H1 (cell line): ENCODE data around the gene CUL2. TPM values are rescaled to one million over a fixed set of nuclear protein-coding genes. Genes with fewer than 3 reads are reported as not detected.

ENCODE experiments used
- CTCF ChIA-PET: fragments of 300-600 bp; sonication (Branson Sonifier 250); formaldehyde crosslinking; loops from one replicate; lab custom pipeline; 2021; ENCODE audit not compliant: partially characterized antibody; lab: Charles Lee
- POLR2A ChIA-PET: fragments of 300-600 bp; sonication (Branson Sonifier 250); formaldehyde crosslinking; loops from one replicate; lab custom pipeline; 2021; ENCODE audit warnings: inconsistent platforms; ENCODE audit not compliant: partially characterized antibody; lab: Charles Lee
- DNase-seq, 2 experiments: peaks; one replicate each; pipeline versions ENCODE4 v3.0.0 to v3.0.0-alpha.2; 2010 to 2022; ENCODE audit warnings: low spot score in 2 of 2, low read depth in 1 of 2, mixed read lengths in 1 of 2
- FAIRE-seq: peaks from 2 replicates; lab custom pipeline; 2011; peaks lifted over from hg19 to GRCh38; lab: Jason Lieb, UNC
- H2AFZ ChIP-seq: 2 replicates; pipeline ENCODE4 v1.8.1; 2012; ENCODE audit warnings: low read length, inconsistent platforms
- H2AK5ac ChIP-seq: 2 replicates; pipeline ENCODE4 v1.6.1; 2013; ENCODE audit warnings: low read depth, low read length
- H2BK120ac ChIP-seq: replicated peaks from 2 replicates; pipeline ENCODE3; 2013; ENCODE audit warnings: low read depth, low read length, inconsistent platforms
- H2BK12ac ChIP-seq: 2 replicates; pipeline ENCODE4 v1.6.1; 2013; ENCODE audit warnings: low read depth, low read length
- H2BK15ac ChIP-seq: 2 replicates; pipeline ENCODE4 v1.6.1; 2013; ENCODE audit warnings: low read length
- H2BK20ac ChIP-seq: 2 replicates; pipeline ENCODE4 v1.6.1; 2013; ENCODE audit warnings: low read length
- H2BK5ac ChIP-seq: 2 replicates; pipeline ENCODE4 v1.6.1; 2013; ENCODE audit warnings: low read depth, low read length
- H3K14ac ChIP-seq: 2 replicates; pipeline ENCODE4 v1.6.1; 2013; ENCODE audit warnings: inconsistent platforms; ENCODE audit not compliant: insufficient read length
- H3K18ac ChIP-seq: 2 replicates; pipeline ENCODE4 v1.6.1; 2013; ENCODE audit warnings: low read length; ENCODE audit errors: extremely low read depth
- H3K23ac ChIP-seq: 2 replicates; pipeline ENCODE4 v1.6.1; 2013; ENCODE audit warnings: inconsistent platforms; ENCODE audit not compliant: insufficient read length
- H3K23me2 ChIP-seq: 2 replicates; pipeline ENCODE4 v1.6.1; 2013; ENCODE audit warnings: low read depth, low read length
- H3K27ac ChIP-seq: 2 replicates; pipeline ENCODE4 v1.6.1; 2011; ENCODE audit warnings: low read depth, low read length, inconsistent platforms
- H3K27me3 ChIP-seq, 4 experiments: replicated peaks in 1 of 4; 1 replicate in 1 of 4; 2 replicates in 3 of 4; pipeline versions ENCODE4 v1.6.1 to v1.8.1; 2011 to 2013; ENCODE audit warnings: low read length in 3 of 4, mild to moderate bottlenecking in 3 of 4, inconsistent platforms in 2 of 4, mixed read lengths in 2 of 4, moderate library complexity in 1 of 4; ENCODE audit not compliant: control insufficient read depth in 3 of 4, insufficient read depth in 3 of 4; ENCODE audit errors: extremely low read depth in 1 of 4
- H3K36me3 ChIP-seq, 4 experiments: 2 replicates each; pipeline versions ENCODE4 v1.6.1 to v1.8.1; 2011 to 2013; ENCODE audit warnings: mild to moderate bottlenecking in 4 of 4, low read length in 3 of 4, moderate library complexity in 2 of 4, control low read depth in 1 of 4, inconsistent platforms in 1 of 4; ENCODE audit not compliant: insufficient read depth in 4 of 4, control insufficient read depth in 2 of 4
- H3K4ac ChIP-seq: replicated peaks from 2 replicates; pipeline ENCODE3; 2013; ENCODE audit warnings: low read length, low read depth, mixed read lengths, inconsistent platforms; ENCODE audit not compliant: insufficient read length
- H3K4me1 ChIP-seq, 4 experiments: replicated peaks in 1 of 4; 1 replicate in 1 of 4; 2 replicates in 3 of 4; pipeline versions ENCODE4 v1.6.1 to v1.8.1; 2011 to 2013; ENCODE audit warnings: low read length in 3 of 4, inconsistent platforms in 2 of 4, mixed read lengths in 1 of 4; ENCODE audit not compliant: insufficient read depth in 4 of 4, control insufficient read depth in 3 of 4
- H3K4me2 ChIP-seq, 2 experiments: 2 replicates each; pipeline versions ENCODE4 v1.6.1 to v1.8.1; 2011 to 2013; ENCODE audit warnings: low read depth in 2 of 2, low read length in 2 of 2, control low read depth in 1 of 2, inconsistent platforms in 1 of 2, mild to moderate bottlenecking in 1 of 2; ENCODE audit not compliant: insufficient read depth in 1 of 2
- H3K4me3 ChIP-seq, 4 experiments: fragments of 200-600, 300-600 bp in 1 of 4; sonication (generic), shearing (Covaris generic), sonication (Bioruptor Twin) in 1 of 4; 2 replicates each; pipeline versions ENCODE4 v1.5.1 to v1.8.1; 2011 to 2016; ENCODE audit warnings: low read length in 4 of 4, low read depth in 3 of 4, control low read depth in 2 of 4, inconsistent platforms in 2 of 4, mild to moderate bottlenecking in 2 of 4, mixed read lengths in 1 of 4, moderate library complexity in 1 of 4; ENCODE audit not compliant: insufficient read depth in 2 of 4; ENCODE audit errors: extremely low read depth in 1 of 4
- H3K56ac ChIP-seq: replicated peaks from 2 replicates; pipeline ENCODE3; 2013; ENCODE audit warnings: low read depth, mild to moderate bottlenecking, mixed read lengths, low read length, inconsistent platforms; ENCODE audit not compliant: insufficient read length
- H3K79me1 ChIP-seq: 2 replicates; pipeline ENCODE4 v1.6.1; 2013; ENCODE audit warnings: low read depth, low read length, control low read depth
- H3K79me2 ChIP-seq, 2 experiments: 2 replicates each; pipeline versions ENCODE4 v1.6.1 to v1.8.1; 2012 to 2013; ENCODE audit warnings: low read length in 2 of 2, mild to moderate bottlenecking in 2 of 2, inconsistent platforms in 1 of 2; ENCODE audit not compliant: insufficient read depth in 2 of 2, control insufficient read depth in 1 of 2
- H3K9ac ChIP-seq, 4 experiments: replicated peaks in 1 of 4; 1 replicate in 1 of 4; 2 replicates in 3 of 4; pipeline versions ENCODE4 v1.6.1 to v1.8.1; 2011 to 2013; ENCODE audit warnings: low read depth in 3 of 4, low read length in 3 of 4, control low read depth in 2 of 4, mild to moderate bottlenecking in 2 of 4, moderate library complexity in 2 of 4, inconsistent platforms in 1 of 4; ENCODE audit errors: extremely low read depth in 1 of 4
- H3K9me3 ChIP-seq, 2 experiments: 2 replicates each; pipeline versions ENCODE4 v1.6.1 to v1.8.1; 2012 to 2013; ENCODE audit warnings: mild to moderate bottlenecking in 2 of 2, moderate library complexity in 2 of 2, control low read depth in 1 of 2, inconsistent platforms in 1 of 2, low read depth in 1 of 2, low read length in 1 of 2, mixed read lengths in 1 of 2; ENCODE audit not compliant: insufficient read depth in 2 of 2
- H4K20me1 ChIP-seq, 2 experiments: replicated peaks in 1 of 2; 2 replicates each; pipeline versions ENCODE3 to v1.8.1; 2011 to 2013; ENCODE audit warnings: inconsistent platforms in 2 of 2, low read length in 2 of 2, mild to moderate bottlenecking in 1 of 2; ENCODE audit not compliant: insufficient read depth in 2 of 2, control insufficient read depth in 1 of 2
- H4K5ac ChIP-seq: 2 replicates; pipeline ENCODE4 v1.6.1; 2013; ENCODE audit warnings: low read length, low read depth, mixed read lengths, inconsistent platforms; ENCODE audit not compliant: insufficient read length
- H4K8ac ChIP-seq: 2 replicates; pipeline ENCODE4 v1.8.0; 2013; ENCODE audit warnings: mild to moderate bottlenecking, moderate library complexity, low read length, inconsistent platforms; ENCODE audit not compliant: insufficient read depth; ENCODE audit errors: extremely low read depth
- H4K91ac ChIP-seq: replicated peaks from 2 replicates; pipeline ENCODE3; 2013; ENCODE audit warnings: low read length, mixed read lengths, inconsistent platforms; ENCODE audit not compliant: insufficient read length
- ASH2L ChIP-seq: fragments of 200-600, 300-600 bp; sonication (generic); IDR thresholded peaks from one replicate; pipeline ENCODE4 v1.7.1; 2017; ENCODE audit warnings: low read length
- BCL11A ChIP-seq, 2 experiments: IDR thresholded peaks; one replicate each; pipeline ENCODE4 v1.6.1; 2011; ENCODE audit warnings: low read depth in 2 of 2, low read length in 2 of 2, mild to moderate bottlenecking in 2 of 2
- CBX8 ChIP-seq: fragments of 300-800, 300-1000 bp; sonication (generic); IDR thresholded peaks from 2 replicates; pipeline ENCODE4 v1.7.1; 2016; ENCODE audit warnings: low read depth, low read length, borderline replicate concordance
- CREB1 ChIP-seq: IDR thresholded peaks from 2 replicates; pipeline ENCODE4 v1.6.1; 2012; ENCODE audit warnings: inconsistent platforms
- E2F6 ChIP-seq: IDR thresholded peaks from 2 replicates; pipeline ENCODE4 v1.6.1; 2012; ENCODE audit warnings: inconsistent platforms
- EZH2 ChIP-seq: fragments of 200-600 bp; sonication (generic); IDR thresholded peaks from 2 replicates; pipeline ENCODE4 v1.7.1; 2012; ENCODE audit warnings: low read depth, mild to moderate bottlenecking, moderate library complexity, low read length, inconsistent platforms; ENCODE audit not compliant: severe bottlenecking
- KDM5A ChIP-seq: fragments of 200-600 bp; IDR thresholded peaks from 2 replicates; pipeline ENCODE4 v1.7.1; 2012; ENCODE audit warnings: mild to moderate bottlenecking, low read length, inconsistent platforms, mixed read lengths
- MAFK ChIP-seq: IDR thresholded peaks from 2 replicates; pipeline ENCODE4 v1.6.1; 2012; ENCODE audit warnings: low read depth, mild to moderate bottlenecking, improper control_type of control experiment, low read length
- NANOG ChIP-seq: IDR thresholded peaks from 2 replicates; pipeline ENCODE4 v1.6.1; 2011; ENCODE audit warnings: low read length, low read depth, mild to moderate bottlenecking, inconsistent platforms; ENCODE audit not compliant: insufficient read depth, poor library complexity, severe bottlenecking
- POLR2AphosphoS5 ChIP-seq: IDR thresholded peaks from 2 replicates; pipeline ENCODE4 v1.6.1; 2011; ENCODE audit warnings: low read depth, low read length
- SAP30 ChIP-seq: fragments of 300-600 bp; sonication (generic); IDR thresholded peaks from 2 replicates; pipeline ENCODE4 v1.7.1; 2012; ENCODE audit warnings: low read length, moderate library complexity, mild to moderate bottlenecking, inconsistent platforms; ENCODE audit not compliant: insufficient read depth, insufficient replicate concordance
- TAF7 ChIP-seq: optimal IDR thresholded peaks from 2 replicates; pipeline ENCODE3; 2011; ENCODE audit warnings: low read depth, mild to moderate bottlenecking, inconsistent platforms, low read length, moderate library complexity, borderline replicate concordance
- TCF12 ChIP-seq: IDR thresholded peaks from 2 replicates; pipeline ENCODE4 v1.6.1; 2011; ENCODE audit warnings: low read depth, mild to moderate bottlenecking, low read length
- YY1 ChIP-seq: IDR thresholded peaks from 2 replicates; pipeline ENCODE4 v1.6.1; 2011; ENCODE audit warnings: low read depth, mild to moderate bottlenecking, low read length
- WGBS, 2 experiments: shearing (Covaris generic) in 1 of 2; methylation state at CpG; one replicate each; pipeline versions ENCODE4 v1.1.6 to v1.1.7; 2013 to 2015; ENCODE audit warnings: low lambda C conversion rate in 2 of 2, mixed read lengths in 2 of 2, inconsistent platforms in 1 of 2, low coverage in 1 of 2, missing lambda C conversion rate in 1 of 2; ENCODE audit not compliant: insufficient replicate concordance in 2 of 2, insufficient coverage in 1 of 2, insufficient read length in 1 of 2; ENCODE audit errors: extremely low coverage in 1 of 2, missing lambda C conversion rate in 1 of 2; 5-methylcytosine and 5-hydroxymethylcytosine counted together
- polyA plus RNA-seq, 7 experiments: library from polyadenylated mRNA; depleted of rRNA in 3 of 7; stranded (reverse) in 5 of 7; unstranded in 2 of 7; fragments of >200 nt in 5 of 7; fragments of 200-250 nt in 2 of 7; gene quantifications; 1 replicate in 5 of 7; 2 replicates in 1 of 7; 4 replicates in 1 of 7; pipeline versions ENCODE4 v1.2.1 to v1.2.3, GENCODE V29; 2011 to 2013; ENCODE audit warnings: missing spikeins in 2 of 7, mixed read lengths in 2 of 7
- total RNA-seq: library from RNA; stranded (reverse); fragmentation: NEBNext Ultra II Directional; extraction: Animal tissue kit (Norgen Biotek cat#: 25700); gene quantifications from 2 replicates; pipeline ENCODE4 v1.2.1, GENCODE V29; 2021

CUL2 gene
- total and polyA plus RNA-seq, 2 of the 8 experiments (the other 6 are each of a cell fraction or from before 2014, with no cell fraction given) = 10.2 to 43.1 TPM

- Histone ChIP-seq H2BK20ac (no peak overlapping the region), H3K14ac (no peak overlapping the region), H3K18ac (no peak overlapping the region), H2BK15ac (no peak overlapping the region), H4K91ac (no peak overlapping the region), H3K79me2 (peaks cover 0 to 20% of the 10 kb centered on the region in 2 experiments; a peak in 2 of 4 replicates), H3K4me3 (no peak overlapping the region), H4K8ac (no peak overlapping the region), H4K20me1 (peaks cover 0 to 2% of the 10 kb centered on the region in 2 experiments), H2BK12ac (no peak overlapping the region), H2BK5ac (no peak overlapping the region), H3K23ac (no peak overlapping the region), H3K9ac (no peak overlapping the region), H3K23me2 (no peaks in the 10 kb centered on the region), H2AK5ac (no peak overlapping the region), H2AFZ (no peak overlapping the region), H3K4ac (no peak overlapping the region), H3K56ac (no peak overlapping the region), H3K4me2 (no peak overlapping the region), H3K36me3 (peaks cover 0 to 4% (median 0%) of the 10 kb centered on the region in 4 experiments; a peak in 1 of 8 replicates), H3K9me3 (no peaks in the 10 kb centered on the region), H2BK120ac (no peak overlapping the region), H3K79me1 (peaks cover 5% of the 10 kb centered on the region; the same call in 1 of the 2 replicates), H4K5ac (no peak overlapping the region), H3K27me3 (no peaks in the 10 kb centered on the region), H3K4me1 (peaks cover 0 to 3% (median 0%) of the 10 kb centered on the region in 4 experiments; a peak in 1 of 7 replicates), H3K27ac (no peak overlapping the region)
- ChIA-PET POLR2A (no interaction called here), CTCF (interaction anchor here (0.6 kb wide), 1 partner anchor 170 kb away, joined by 3 read pairs; no protein-coding TSS in a partner anchor)
- 86% methylated on average over 3 of the region's 3 CpGs; no CpG with 5 or more reads in 1 of the 2 experiments for whole genome bisulfite sequencing, 2 experiments
- FAIRE-seq (no peak), DNase-seq (no peak)
- TF ChIP-seq EZH2 (no peak), ASH2L (no peak), KDM5A (no peak), BCL11A (IDR thresholded peaks at IDR 0.05; ENCODE audit: low read depth in 2 of 2, low read length in 2 of 2) (no peak), NANOG (no peak), TAF7 (no peak), CREB1 (no peak), E2F6 (no peak), SAP30 (no peak), TCF12 (no peak), CBX8 (no peak), YY1 (no peak), MAFK (no peak), POLR2AphosphoS5 (no peak)
Observed at GRCh38 chr10:35070521-35070920, 19.6 kb downstream of the CUL2 start.
